IMR-90 (cell line): Measurements from ENCODE around the gene CARD16.

Experiments used
- BHLHE40 ChIP-seq: fragments of 150-350 bp; IDR thresholded peaks from 2 replicates; pipeline ENCODE4 v1.6.1; 2016; ENCODE audit warnings: mild to moderate bottlenecking, low read depth, low read length
- CEBPB ChIP-seq: IDR thresholded peaks from 2 replicates; pipeline ENCODE4 v1.6.1; 2012; ENCODE audit warnings: low read depth, low read length, improper control_type of control experiment
- FOS ChIP-seq: fragments of 150-350 bp; IDR thresholded peaks from 2 replicates; pipeline ENCODE4 v1.6.1; 2016; ENCODE audit warnings: low read depth, low read length
- MXI1 ChIP-seq: IDR thresholded peaks from 2 replicates; pipeline ENCODE4 v1.6.1; 2012; ENCODE audit warnings: low read depth, mild to moderate bottlenecking, low read length, moderate library complexity, borderline replicate concordance
- POLR2A ChIP-seq: IDR thresholded peaks from 2 replicates; pipeline ENCODE4 v1.6.1; 2012; ENCODE audit warnings: mild to moderate bottlenecking, low read depth, low read length
- RAD21 ChIP-seq: IDR thresholded peaks from 2 replicates; pipeline ENCODE4 v1.6.1; 2012; ENCODE audit warnings: low read length, improper control_type of control experiment
- RFX5 ChIP-seq: IDR thresholded peaks from 2 replicates; pipeline ENCODE4 v1.8.0; 2012; ENCODE audit warnings: low read depth, mild to moderate bottlenecking, low read length, moderate library complexity
- TF ChIP-seq, protein P1 (sequence below): fragments of 150-350 bp; IDR thresholded peaks from 2 replicates; pipeline ENCODE4 v1.6.1; 2017; ENCODE audit warnings: mild to moderate bottlenecking, antibody characterized with exemption, low read length, low read depth
- TF ChIP-seq, protein P2 (sequence below): conservative IDR thresholded peaks from 2 replicates; pipeline ENCODE4 v1.5.1; 2012; ENCODE audit warnings: mild to moderate bottlenecking, low read depth, low read length, improper control_type of control experiment
- TF ChIP-seq, protein P3 (sequence below): fragments of 150-350 bp; IDR thresholded peaks from 2 replicates; pipeline ENCODE4 v1.6.1; 2016; ENCODE audit warnings: low read depth, mild to moderate bottlenecking, low read length, moderate library complexity, borderline replicate concordance

DNA sequence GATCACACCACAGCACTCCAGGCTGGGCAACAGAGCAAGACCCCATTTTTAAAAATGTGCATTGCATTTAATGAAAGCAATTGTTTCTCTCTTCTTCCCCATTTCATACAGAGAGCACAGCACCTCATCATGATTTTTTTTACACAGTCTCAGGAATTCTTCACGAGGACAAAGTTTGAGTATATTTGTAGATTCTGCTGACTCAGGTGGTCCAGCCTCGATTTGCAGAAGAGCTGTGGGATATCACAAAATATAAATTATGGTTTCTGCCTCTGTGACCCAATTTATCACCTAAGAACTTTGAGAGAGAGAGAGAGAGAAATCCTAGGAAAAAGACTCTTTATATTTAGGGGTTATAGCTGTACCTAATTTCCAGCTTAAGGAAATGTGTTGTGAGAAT is 42.0 kb downstream of the CARD16 start:
- TF ChIP-seq, protein P1, sequence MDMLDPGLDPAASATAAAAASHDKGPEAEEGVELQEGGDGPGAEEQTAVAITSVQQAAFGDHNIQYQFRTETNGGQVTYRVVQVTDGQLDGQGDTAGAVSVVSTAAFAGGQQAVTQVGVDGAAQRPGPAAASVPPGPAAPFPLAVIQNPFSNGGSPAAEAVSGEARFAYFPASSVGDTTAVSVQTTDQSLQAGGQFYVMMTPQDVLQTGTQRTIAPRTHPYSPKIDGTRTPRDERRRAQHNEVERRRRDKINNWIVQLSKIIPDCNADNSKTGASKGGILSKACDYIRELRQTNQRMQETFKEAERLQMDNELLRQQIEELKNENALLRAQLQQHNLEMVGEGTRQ, result no peak
- TF ChIP-seq FOS, result no peak
- TF ChIP-seq, protein P2, sequence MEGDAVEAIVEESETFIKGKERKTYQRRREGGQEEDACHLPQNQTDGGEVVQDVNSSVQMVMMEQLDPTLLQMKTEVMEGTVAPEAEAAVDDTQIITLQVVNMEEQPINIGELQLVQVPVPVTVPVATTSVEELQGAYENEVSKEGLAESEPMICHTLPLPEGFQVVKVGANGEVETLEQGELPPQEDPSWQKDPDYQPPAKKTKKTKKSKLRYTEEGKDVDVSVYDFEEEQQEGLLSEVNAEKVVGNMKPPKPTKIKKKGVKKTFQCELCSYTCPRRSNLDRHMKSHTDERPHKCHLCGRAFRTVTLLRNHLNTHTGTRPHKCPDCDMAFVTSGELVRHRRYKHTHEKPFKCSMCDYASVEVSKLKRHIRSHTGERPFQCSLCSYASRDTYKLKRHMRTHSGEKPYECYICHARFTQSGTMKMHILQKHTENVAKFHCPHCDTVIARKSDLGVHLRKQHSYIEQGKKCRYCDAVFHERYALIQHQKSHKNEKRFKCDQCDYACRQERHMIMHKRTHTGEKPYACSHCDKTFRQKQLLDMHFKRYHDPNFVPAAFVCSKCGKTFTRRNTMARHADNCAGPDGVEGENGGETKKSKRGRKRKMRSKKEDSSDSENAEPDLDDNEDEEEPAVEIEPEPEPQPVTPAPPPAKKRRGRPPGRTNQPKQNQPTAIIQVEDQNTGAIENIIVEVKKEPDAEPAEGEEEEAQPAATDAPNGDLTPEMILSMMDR, result no peak
- no peak for TF ChIP-seq RAD21
- TF ChIP-seq POLR2A, result no peak
- TF ChIP-seq CEBPB, result no peak
- TF ChIP-seq RFX5, result no peak
- TF ChIP-seq MXI1, result no peak
- TF ChIP-seq BHLHE40, result no peak
- TF ChIP-seq, protein P3, sequence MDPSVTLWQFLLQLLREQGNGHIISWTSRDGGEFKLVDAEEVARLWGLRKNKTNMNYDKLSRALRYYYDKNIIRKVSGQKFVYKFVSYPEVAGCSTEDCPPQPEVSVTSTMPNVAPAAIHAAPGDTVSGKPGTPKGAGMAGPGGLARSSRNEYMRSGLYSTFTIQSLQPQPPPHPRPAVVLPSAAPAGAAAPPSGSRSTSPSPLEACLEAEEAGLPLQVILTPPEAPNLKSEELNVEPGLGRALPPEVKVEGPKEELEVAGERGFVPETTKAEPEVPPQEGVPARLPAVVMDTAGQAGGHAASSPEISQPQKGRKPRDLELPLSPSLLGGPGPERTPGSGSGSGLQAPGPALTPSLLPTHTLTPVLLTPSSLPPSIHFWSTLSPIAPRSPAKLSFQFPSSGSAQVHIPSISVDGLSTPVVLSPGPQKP, result no peak
